CD1c-positive myeloid dendritic cell (primary cell): ENCODE results near the gene RFTN1.

Source experiments
- DNase-seq: peaks from one replicate; pipeline ENCODE4 v3.0.0-alpha.2; 2016; ENCODE audit errors: extremely low spot score

RFTN1 gene

GRCh38 chr3:16304061-16305010, 209.2 kb downstream of the RFTN1 start:
- no peak for DNase-seq

DNA sequence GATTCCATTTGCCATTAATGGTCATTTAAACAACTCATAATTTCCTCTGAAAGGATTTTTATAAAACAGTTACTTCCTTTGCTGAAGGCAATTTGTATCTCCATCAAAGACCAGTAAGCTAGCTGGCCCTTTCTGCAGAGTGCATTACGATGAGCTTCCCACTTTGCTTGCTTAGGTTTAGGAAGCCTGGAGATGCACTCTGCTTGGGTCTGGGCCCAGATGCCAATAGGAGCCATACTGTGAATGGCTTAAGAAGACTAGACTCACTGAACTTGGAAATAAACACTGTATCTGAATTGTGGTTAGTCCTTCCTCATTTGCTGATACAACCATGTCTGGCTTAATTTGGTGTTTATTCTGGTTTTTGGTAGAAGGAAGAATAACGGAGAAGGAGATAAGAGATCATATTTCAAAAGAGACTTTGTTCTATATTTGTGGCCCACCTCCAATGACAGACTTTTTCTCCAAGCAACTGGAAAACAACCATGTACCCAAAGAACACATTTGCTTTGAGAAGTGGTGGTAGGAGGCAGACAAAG, 210.4 kb downstream of the RFTN1 start:
- no peak for DNase-seq

GRCh38 chr3:16302082-16302631, 211.3 kb downstream of the RFTN1 start:
- DNase-seq = no peak

DNA sequence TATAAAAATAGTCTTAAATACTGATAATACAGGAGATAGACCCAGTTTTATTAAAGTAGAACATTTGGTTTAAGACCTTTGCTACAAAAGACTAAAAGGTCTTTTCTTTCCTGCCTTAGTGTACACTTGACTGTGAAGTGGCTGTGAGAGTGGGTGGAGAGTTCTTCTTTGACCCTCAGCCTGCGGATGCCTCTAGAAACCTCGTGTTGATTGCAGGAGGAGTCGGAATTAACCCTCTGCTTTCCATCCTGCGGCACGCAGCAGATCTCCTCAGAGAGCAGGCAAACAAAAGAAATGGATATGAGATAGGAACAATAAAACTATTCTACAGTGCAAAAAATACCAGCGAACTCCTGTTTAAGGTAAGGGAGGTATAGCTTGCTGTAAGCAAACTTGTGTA, 212.0 kb downstream of the RFTN1 start:
- DNase-seq = no peak

DNA sequence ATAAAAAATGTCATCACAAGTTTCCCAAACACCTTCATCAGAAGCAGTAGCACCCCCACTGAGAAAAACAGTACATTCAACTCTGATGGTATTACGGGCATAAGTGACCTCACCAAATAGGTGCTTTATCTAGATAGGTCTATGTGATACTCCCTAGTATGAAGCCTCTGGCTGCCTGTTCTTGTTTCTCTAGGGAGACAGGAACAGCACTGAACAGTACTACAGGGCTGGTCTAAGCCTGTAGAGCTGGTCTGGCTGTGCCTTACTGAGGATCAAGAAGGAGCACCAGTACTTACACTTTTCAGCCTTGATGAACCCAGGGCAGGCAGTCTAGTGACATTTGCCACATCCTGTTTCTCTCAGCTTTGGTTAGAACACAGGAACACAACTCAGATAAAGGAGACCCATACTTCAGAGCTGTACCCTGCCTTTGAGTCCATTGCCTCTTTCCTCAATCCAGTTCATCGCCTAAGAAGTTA, 212.6 kb downstream of the RFTN1 start:
- DNase-seq = peak; percentile 19

DNA sequence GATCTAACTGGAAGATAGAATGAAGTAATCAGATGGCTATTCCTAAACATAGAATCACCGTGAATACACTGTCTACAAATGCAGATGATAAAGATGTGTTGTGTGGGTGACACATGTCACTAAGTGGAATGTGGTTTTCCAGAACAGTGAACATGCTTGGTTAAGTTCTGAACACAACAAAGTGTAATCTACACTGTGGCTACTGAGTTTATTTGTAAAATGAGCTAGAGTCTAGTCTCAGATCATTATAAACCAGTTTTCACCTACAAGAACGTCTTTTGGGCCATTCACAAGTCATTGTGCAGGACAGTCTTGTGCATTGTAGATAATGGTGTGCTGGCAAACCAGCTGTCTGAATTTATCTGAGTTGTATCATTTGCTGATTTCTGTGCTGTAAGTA, 213.2 kb downstream of the RFTN1 start:
- no peak for DNase-seq

- DNase-seq = no peak
Observed at GRCh38 chr3:16299746-16300145, 213.8 kb downstream of the RFTN1 start.

DNA sequence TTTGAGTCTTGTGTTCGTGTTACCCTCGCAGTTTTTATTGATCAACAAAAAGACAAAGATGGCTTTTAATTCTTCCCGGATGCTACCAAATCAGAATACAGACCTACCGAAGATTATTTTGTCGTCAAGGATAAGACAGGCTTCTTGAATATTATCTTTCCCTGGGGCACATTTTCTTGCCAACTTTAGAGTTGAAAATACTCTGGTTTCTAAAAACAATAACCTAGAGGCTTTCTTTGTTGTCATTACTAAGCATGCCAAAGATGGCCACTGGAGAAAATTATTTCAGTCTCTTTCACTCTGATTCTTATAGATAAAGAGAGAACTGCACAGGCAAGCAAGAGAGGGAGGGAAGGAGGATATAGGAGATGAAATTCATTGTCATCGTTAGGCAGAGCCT, 214.6 kb downstream of the RFTN1 start:
- no peak for DNase-seq

- no peak for DNase-seq
Observed at GRCh38 chr3:16297997-16298885, 215.3 kb downstream of the RFTN1 start.

DNA sequence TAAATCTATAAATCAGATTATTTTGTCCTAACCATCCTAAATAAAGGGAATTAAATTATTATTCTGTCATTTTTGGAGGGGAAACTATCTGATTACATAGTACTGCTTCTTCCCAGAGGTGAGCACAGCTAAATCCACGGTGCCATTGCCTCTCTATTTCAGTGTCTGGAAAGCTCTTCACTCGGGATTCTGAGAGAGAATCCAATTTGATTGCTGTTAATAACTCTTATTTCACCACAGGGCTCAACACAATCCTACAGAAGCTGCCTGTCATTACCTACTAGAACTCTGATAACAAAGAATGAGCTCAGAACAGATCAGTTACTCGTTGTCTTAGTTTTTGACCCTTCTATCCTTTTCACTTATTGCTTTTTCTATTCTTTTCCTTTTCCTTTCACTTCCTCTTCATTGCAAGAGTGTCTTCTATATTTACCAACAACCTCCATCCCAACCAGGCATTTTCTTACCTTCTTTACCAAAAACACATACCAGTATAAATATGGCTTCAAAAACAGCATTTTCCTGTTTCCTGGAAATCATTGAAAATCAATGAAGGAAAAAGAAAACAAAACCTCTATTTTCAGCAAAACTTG, 218.1 kb downstream of the RFTN1 start:
- DNase-seq = no peak

GRCh38 chr3:16294844-16295243, 218.7 kb downstream of the RFTN1 start:
- DNase-seq = no peak

- peak; percentile 54 for DNase-seq
Observed at GRCh38 chr3:16290827-16291196, 222.7 kb downstream of the RFTN1 start.

- peak; percentile 63 for DNase-seq
Observed at GRCh38 chr3:16290007-16290826, 223.3 kb downstream of the RFTN1 start.

DNA sequence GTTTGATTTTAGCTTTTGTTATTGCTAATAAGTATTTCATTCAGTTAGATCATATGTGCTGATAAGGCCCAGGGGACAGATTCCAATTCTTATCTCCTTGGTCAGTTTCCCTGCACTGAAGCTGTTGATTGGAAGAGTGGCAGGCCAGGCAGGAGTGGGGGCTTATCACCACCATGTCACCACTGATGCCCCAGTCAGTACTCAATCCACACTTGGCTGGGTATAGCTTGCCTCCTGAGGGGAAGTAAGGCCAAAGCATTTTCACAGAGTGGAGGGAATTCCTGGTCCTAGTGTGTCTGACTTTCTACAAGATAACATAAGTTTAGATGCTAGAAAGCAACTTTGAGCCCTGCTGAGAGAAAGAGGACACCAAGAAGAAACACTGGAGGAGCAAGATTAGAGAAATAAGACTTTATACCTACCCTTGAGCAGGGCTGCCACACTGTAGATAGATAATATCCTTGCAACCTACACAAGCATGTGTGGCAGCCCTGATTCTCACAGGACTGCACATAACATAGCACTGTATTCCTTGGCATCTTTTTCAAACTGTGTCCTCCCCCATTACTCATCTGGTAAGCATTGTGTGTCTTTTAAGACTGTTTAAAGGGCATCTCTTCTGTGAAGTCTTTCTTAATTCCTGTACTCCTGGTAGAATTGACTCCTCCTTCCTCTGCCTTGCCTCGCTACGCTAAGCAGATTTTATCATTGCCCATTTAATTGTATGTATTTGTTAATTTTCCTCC, 224.2 kb downstream of the RFTN1 start:
- no peak for DNase-seq

DNA sequence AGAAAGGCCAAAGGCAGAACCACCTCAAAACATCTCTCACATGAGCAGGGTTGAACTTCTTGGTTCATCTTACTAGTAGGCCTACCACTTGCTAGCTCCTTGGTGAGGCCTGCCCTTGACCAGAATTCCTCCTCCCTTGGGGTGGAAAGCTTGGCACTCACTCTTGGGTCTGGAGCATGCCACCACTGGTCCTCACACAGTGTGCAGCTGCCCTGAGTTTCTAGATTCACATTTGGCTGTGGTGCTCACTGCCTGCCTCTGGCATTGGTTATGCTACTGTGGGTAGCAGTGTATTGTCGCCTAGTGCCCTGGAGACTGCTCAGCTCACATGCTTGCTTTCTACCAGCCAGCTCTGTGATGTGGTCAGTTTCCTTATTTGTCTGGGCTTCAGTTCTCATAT, 224.8 kb downstream of the RFTN1 start:
- DNase-seq = no peak

DNA sequence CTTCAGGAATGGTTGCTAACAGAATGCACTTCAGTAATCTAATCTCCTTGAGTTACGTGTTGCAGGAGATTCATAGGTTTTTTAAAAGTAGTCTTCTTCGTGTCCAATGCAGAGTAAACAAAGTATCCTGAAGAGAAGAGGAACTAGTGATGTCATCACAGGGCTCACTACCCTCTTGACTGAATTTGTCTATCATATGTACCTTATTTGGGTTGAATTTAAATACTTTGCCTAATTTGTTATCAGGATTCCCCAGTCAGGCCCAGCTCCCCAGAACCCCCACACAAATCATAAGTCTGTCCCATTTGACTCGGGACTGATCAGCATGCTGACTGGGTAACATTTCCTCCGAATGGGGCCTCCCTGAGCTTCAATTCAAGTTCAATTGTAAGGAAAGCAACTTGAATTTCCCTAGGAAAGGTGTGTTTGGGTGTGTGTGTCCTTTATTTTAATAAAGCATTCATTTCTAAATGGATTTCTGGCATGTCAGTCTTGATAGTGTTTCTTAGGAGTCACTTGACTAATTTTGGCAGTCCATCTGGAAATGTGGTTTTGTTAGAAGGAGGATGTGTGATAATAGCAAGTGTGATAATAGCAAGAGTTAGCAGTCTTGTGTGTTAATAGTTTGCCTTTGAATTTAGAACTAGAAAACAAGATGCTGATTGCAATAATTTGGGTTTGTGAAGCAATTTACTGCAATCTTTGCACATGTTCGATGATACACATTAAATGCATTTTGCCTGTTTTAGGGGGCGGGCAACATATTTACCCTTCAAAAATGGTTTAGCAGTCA, 226.6 kb downstream of the RFTN1 start:
- DNase-seq = peak; percentile 46

- DNase-seq = peak; percentile 35
Observed at GRCh38 chr3:16286161-16286560, 227.3 kb downstream of the RFTN1 start.

DNA sequence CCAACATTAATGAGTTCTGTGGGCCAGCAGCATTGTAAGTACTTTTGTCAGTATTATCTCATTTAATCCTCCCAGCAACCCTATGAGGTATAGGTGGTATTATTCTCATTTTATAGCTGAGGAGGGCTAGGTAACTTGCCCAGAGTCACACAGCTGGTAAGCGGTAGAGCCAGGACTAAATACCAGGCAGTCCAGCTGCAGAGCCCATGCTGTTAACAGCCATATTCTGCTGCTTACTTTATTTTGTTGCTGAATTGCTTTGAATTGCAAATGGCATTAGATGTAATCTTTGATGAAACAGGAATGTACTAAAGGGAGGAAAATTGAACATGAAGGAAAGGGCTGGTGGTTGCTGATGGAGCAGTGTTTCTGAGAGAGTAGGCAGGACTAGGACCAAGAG, 228.9 kb downstream of the RFTN1 start:
- no peak for DNase-seq

DNA sequence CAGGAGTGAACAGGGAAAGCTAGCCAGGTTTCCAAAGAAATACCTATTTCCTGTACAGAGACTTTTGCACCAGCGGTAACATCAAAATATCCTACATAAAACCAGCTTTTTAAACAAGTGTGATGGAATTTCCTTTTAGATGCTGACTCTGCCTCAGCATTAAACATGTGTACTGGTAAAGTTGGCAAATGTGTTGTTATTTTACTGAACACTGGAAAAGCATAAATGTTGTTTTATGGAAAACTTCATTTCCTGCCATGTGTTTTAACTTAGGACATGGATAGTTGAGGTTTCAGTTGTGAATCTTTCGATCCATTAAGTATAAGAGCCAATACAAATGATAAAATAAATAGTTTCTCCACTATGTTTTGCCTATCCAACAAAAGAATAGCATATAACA, 232.8 kb downstream of the RFTN1 start:
- no peak for DNase-seq
